Measurements from ENCODE around the gene TBC1D1.

DNA sequence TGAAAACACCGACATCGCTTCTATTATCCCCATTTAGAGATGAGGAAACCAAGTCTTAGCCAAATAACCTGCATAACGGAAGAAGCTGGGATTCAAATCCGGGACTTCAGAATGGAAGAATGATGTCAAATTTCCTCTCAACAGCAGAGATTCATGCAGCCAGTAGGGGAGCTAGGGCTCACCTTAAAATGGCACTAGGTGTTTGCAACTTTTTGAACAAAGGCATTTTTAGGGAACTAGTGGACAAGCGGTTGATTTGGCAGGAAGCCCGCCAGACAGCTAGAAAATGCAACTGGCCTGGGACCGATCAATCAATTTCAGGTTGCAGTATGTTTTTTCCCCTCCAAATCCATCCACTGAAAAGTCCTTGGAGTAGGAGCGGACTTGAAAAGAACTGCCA, 293.5 kb downstream of the TBC1D1 start:
- TF ChIP-seq POLR2A (IDR thresholded peaks at IDR 0.05) (no peak), POLR2AphosphoS5 (IDR thresholded peaks at IDR 0.05; ENCODE audit: insufficient read depth in 1 of 2, low read depth in 1 of 2) (no peak), CTCF (IDR thresholded peaks at IDR 0.05) (no peak)

Data from vagina (tissue), 2 donors.